Right lobe of liver (tissue), 6 donors: ENCODE measurements around the gene KRTCAP2. TPM values are rescaled to one million over a fixed set of nuclear protein-coding genes. Genes with fewer than 3 reads are reported as not detected.
A peak's percentile ranks its signal among the peaks of the same experiment; 100 is the strongest.

Source experiments
- ATAC-seq, 4 donors: fragments of 200-7000 bp; cut with Tn5 transposase; one replicate each; pipeline ENCODE4 v1.9.1; 2020; ENCODE audit warnings: mild to moderate bottlenecking in 4 of 4, moderate library complexity in 4 of 4
- DNase-seq, 3 donors: peaks; one replicate each; pipeline ENCODE4 v3.0.0-alpha.2; 2020
- H3K27ac ChIP-seq, 3 donors: fragments of 200-600 bp; one replicate each; pipeline ENCODE4 v1.8.0; 2022
- H3K27me3 ChIP-seq, 2 donors: fragments of 200-600 bp; one replicate each; pipeline ENCODE4 v1.8.0; 2022
- H3K36me3 ChIP-seq, 4 donors: fragments of 200-600 bp; sonication (generic) in 1 of 4; one replicate each; pipeline versions ENCODE4 v1.5.1 to v1.8.0; 2017 to 2022; ENCODE audit warnings: control low read depth in 1 of 4
- H3K4me1 ChIP-seq, 4 donors: fragments of 200-600 bp; sonication (generic) in 1 of 4; one replicate each; pipeline versions ENCODE4 v1.5.1 to v1.8.0; 2017 to 2022; ENCODE audit warnings: control low read depth in 1 of 4
- H3K4me3 ChIP-seq, 3 donors: fragments of 200-600 bp; one replicate each; pipeline ENCODE4 v1.8.0; 2022
- H3K9me3 ChIP-seq, 4 donors: fragments of 200-600 bp; sonication (generic) in 1 of 4; one replicate each; pipeline versions ENCODE4 v1.5.1 to v1.8.0; 2017 to 2022; ENCODE audit warnings: control low read depth in 1 of 4
- CTCF ChIP-seq, 4 donors: fragments of 200-600 bp in 3 of 4; fragments of 450-650 bp in 1 of 4; IDR thresholded peaks; one replicate each; pipeline versions ENCODE4 v1.5.1 to v1.8.0; 2016 to 2022; ENCODE audit warnings: antibody characterized with exemption in 4 of 4, mild to moderate bottlenecking in 2 of 4
- POLR2A ChIP-seq: fragments of 450-650 bp; IDR thresholded peaks from one replicate; pipeline ENCODE4 v1.6.1; 2017; ENCODE audit warnings: antibody characterized with exemption, mild to moderate bottlenecking
- WGBS: methylation state at CpG from one replicate; pipeline ENCODE4 v1.1.6; 2018; ENCODE audit warnings: low coverage, low lambda C conversion rate; ENCODE audit not compliant: insufficient coverage; ENCODE audit errors: missing lambda C conversion rate; 5-methylcytosine and 5-hydroxymethylcytosine counted together
- intact Hi-C, 2 donors: fragments of 100-400 bp; cut with DNase I; formaldehyde crosslinking; loops; one replicate each; pipeline versions ENCODE4 v1.11.2 to v1.14.1; 2022
- total RNA-seq, 6 experiments: library from RNA; depleted of rRNA in 2 of 6; stranded (reverse); fragments of >200 nt in 2 of 6; fragmentation: NEBNext Ultra II Directional in 3 of 6; extraction: Animal tissue kit (Norgen Biotek cat#: 25700) in 3 of 6; gene quantifications; one replicate each; pipeline versions ENCODE4 v1.1.0 to v1.2.4, GENCODE V29; 2016 to 2023
- donor health status: DM: no; HTN: yes; CAD: no.
- donor health status: DM: no; HTN: no; CAD: no.
- donor health status: DM: no; HTN: no; CAD: no.
- donor health status: DM: no; HTN: yes; CAD: no.
- donor health status: DM: no; HTN: yes; CAD: no.

The KRTCAP2 gene
- total RNA-seq, 6 experiments from 2014 or later: 85.5 to 145 (median 99.9) TPM

- intact Hi-C loops: no loop called here
- no peak for TF ChIP-seq CTCF (IDR thresholded peaks at IDR 0.05)
- no peak for TF ChIP-seq POLR2A
- Histone ChIP-seq H3K36me3 (no peaks in the 10 kb centered on the region), H3K4me1 (no peaks in the 10 kb centered on the region), H3K27ac (no peak overlapping the region), H3K4me3 (no peak overlapping the region), H3K27me3 (no peaks in the 10 kb centered on the region), H3K9me3 (no peaks in the 10 kb centered on the region)
- DNase-seq: peak in 2 of 3 donors; percentile 10 to 53
- 79% methylated on average over 12 of the region's 20 CpGs for WGBS
- ATAC-seq: no peak
Observed at GRCh38 chr1:155183775-155184221, 10.7 kb upstream of the KRTCAP2 start.

GRCh38 chr1:155182052-155182550 lies 9.0 kb upstream of the KRTCAP2 start:
- DNase-seq (no peak), ATAC-seq (no peak)
- intact Hi-C loops: no loop called here
- no peaks in the 10 kb centered on the region for H3K36me3 ChIP-seq
- H3K4me3 ChIP-seq: no peak overlapping the region
- no peaks in the 10 kb centered on the region for H3K27me3 ChIP-seq
- H3K27ac ChIP-seq: no peak overlapping the region
- no peaks in the 10 kb centered on the region for H3K9me3 ChIP-seq
- H3K4me1 ChIP-seq: no peaks in the 10 kb centered on the region
- TF ChIP-seq CTCF (IDR thresholded peaks at IDR 0.05) (no peak), POLR2A (no peak)
- WGBS: 76% methylated on average over 5 of the region's 7 CpGs

- TF ChIP-seq POLR2A (no peak), CTCF (IDR thresholded peaks at IDR 0.05) (no peak)
- Histone ChIP-seq H3K9me3 (no peaks in the 10 kb centered on the region), H3K27ac (no peak overlapping the region), H3K4me3 (no peak overlapping the region), H3K4me1 (no peaks in the 10 kb centered on the region), H3K27me3 (no peaks in the 10 kb centered on the region), H3K36me3 (no peaks in the 10 kb centered on the region)
- WGBS: 87% methylated on average over 14 of the region's 18 CpGs
- no peak for ATAC-seq
- intact Hi-C loops: no loop called here
- peak in 2 of 3 donors; percentile 40 to 43 for DNase-seq
Observed at GRCh38 chr1:155181371-155182051, 8.4 kb upstream of the KRTCAP2 start.

GRCh38 chr1:155179112-155180031 lies 6.3 kb upstream of the KRTCAP2 start:
- no peak overlapping the region for H3K4me3 ChIP-seq
- 86% methylated on average over 18 of the region's 31 CpGs for WGBS
- no peaks in the 10 kb centered on the region for H3K36me3 ChIP-seq
- TF ChIP-seq POLR2A: no peak
- TF ChIP-seq CTCF (IDR thresholded peaks at IDR 0.05): no peak
- H3K27me3 ChIP-seq: no peaks in the 10 kb centered on the region
- no peaks in the 10 kb centered on the region for H3K4me1 ChIP-seq
- DNase-seq (peak in 2 of 3 donors; percentile 46 to 58), ATAC-seq (no peak)
- no peak overlapping the region for H3K27ac ChIP-seq
- intact Hi-C loops: no loop called here
- no peaks in the 10 kb centered on the region for H3K9me3 ChIP-seq
